ENCODE data around the gene WDR83. TPM values are rescaled to one million over a fixed set of nuclear protein-coding genes. Genes with fewer than 3 reads are reported as not detected.

Gene WDR83
- total and polyA plus RNA-seq, 2 of the 8 experiments (the other 6 are each of a cell fraction or from before 2014, with no cell fraction given), result 12.6 to 15.3 TPM

- no peak overlapping the region for H4K5ac ChIP-seq (ENCODE audit: insufficient read length, low read depth, low read length)
- CTCF ChIA-PET (ENCODE audit: partially characterized antibody), result interaction anchor here (0.6 to 3.5 kb wide), 15 partner anchors 9 to 171 kb away, joined by 3 to 20 read pairs (median 4); partner anchors contain the start of genes MAN2B1 and WDR83
- no peaks in the 10 kb centered on the region; a peak in 1 of 4 replicates for H3K9me3 ChIP-seq (ENCODE audit: insufficient read depth in 2 of 2, low read depth in 1 of 2, low read length in 1 of 2)
- no peak overlapping the region for H2AFZ ChIP-seq (ENCODE audit: low read length)
- no peak for FAIRE-seq
- H2AK5ac ChIP-seq (ENCODE audit: low read depth, low read length), result no peak overlapping the region
- no peak for DNase-seq (ENCODE audit: low read depth in 1 of 2, low spot score in 2 of 2)
- no peak overlapping the region for H2BK15ac ChIP-seq (ENCODE audit: low read length)
- H3K4me3 ChIP-seq (ENCODE audit: extremely low read depth in 1 of 4, insufficient read depth in 2 of 4, low read depth in 3 of 4, low read length in 4 of 4), result no peak overlapping the region
- no peak overlapping the region for H3K27ac ChIP-seq (ENCODE audit: low read depth, low read length)
- no peak overlapping the region for H3K56ac ChIP-seq (replicated peaks; ENCODE audit: insufficient read length, low read depth, low read length)
- no peaks in the 10 kb centered on the region; a peak in 1 of 7 replicates for H3K4me1 ChIP-seq (replicated peaks in 1 of 4; ENCODE audit: control insufficient read depth in 3 of 4, insufficient read depth in 4 of 4, low read length in 3 of 4)
- H3K14ac ChIP-seq (ENCODE audit: insufficient read length), result no peak overlapping the region
- H3K27me3 ChIP-seq (replicated peaks in 1 of 4; ENCODE audit: control insufficient read depth in 3 of 4, extremely low read depth in 1 of 4, insufficient read depth in 3 of 4, low read length in 3 of 4), result no peaks in the 10 kb centered on the region
- H3K23me2 ChIP-seq (ENCODE audit: low read depth, low read length), result no peaks in the 10 kb centered on the region
- H3K18ac ChIP-seq (ENCODE audit: extremely low read depth, low read length), result no peak overlapping the region
- peaks cover 0 to 11% of the 10 kb centered on the region in 2 experiments; a peak in 2 of 4 replicates for H3K79me2 ChIP-seq (ENCODE audit: control insufficient read depth in 1 of 2, insufficient read depth in 2 of 2, low read length in 2 of 2)
- peak overlapping the region; percentile 43; the same call in 1 of the 2 replicates for H4K8ac ChIP-seq (ENCODE audit: extremely low read depth, insufficient read depth, low read length)
- no peak overlapping the region for H3K23ac ChIP-seq (ENCODE audit: insufficient read length)
- H4K91ac ChIP-seq (replicated peaks; ENCODE audit: insufficient read length, low read length), result no peak overlapping the region
- POLR2A ChIA-PET (ENCODE audit: partially characterized antibody), result interaction anchor here (0.6 to 6.4 kb wide), 11 partner anchors 8 to 102 kb away, joined by 3 to 93 read pairs (median 5); partner anchors contain the start of genes FBXW9, MAN2B1 and WDR83
- no peak overlapping the region for H2BK12ac ChIP-seq (ENCODE audit: low read depth, low read length)
- H2BK5ac ChIP-seq (ENCODE audit: low read depth, low read length), result no peak overlapping the region
- no peak overlapping the region for H3K4ac ChIP-seq (replicated peaks; ENCODE audit: insufficient read length, low read depth, low read length)
- 96% methylated on average over 12 of the region's 12 CpGs; no CpG with 5 or more reads in 1 of the 2 experiments for WGBS, 2 experiments (ENCODE audit: extremely low coverage in 1 of 2, insufficient coverage in 1 of 2, insufficient read length in 1 of 2, insufficient replicate concordance in 2 of 2, low coverage in 1 of 2, low lambda C conversion rate in 2 of 2, missing lambda C conversion rate in 1 of 2)
- H3K9ac ChIP-seq (replicated peaks in 1 of 4; ENCODE audit: extremely low read depth in 1 of 4, low read depth in 3 of 4, low read length in 3 of 4), result no peak overlapping the region
- no peak overlapping the region for H2BK120ac ChIP-seq (replicated peaks; ENCODE audit: low read depth, low read length)
- no peak overlapping the region for H2BK20ac ChIP-seq (ENCODE audit: low read length)
- H3K36me3 ChIP-seq (ENCODE audit: control insufficient read depth in 2 of 4, insufficient read depth in 4 of 4, low read length in 3 of 4), result peaks cover 36 to 57% (median 52%) of the 10 kb centered on the region in 4 experiments
- H3K4me2 ChIP-seq (ENCODE audit: insufficient read depth in 1 of 2, low read depth in 2 of 2, low read length in 2 of 2), result no peak overlapping the region
- peaks cover 3 to 20% of the 10 kb centered on the region in 2 experiments for H4K20me1 ChIP-seq (replicated peaks in 1 of 2; ENCODE audit: control insufficient read depth in 1 of 2, insufficient read depth in 2 of 2, low read length in 2 of 2)
- H3K79me1 ChIP-seq (ENCODE audit: low read depth, low read length), result peaks cover 9% of the 10 kb centered on the region; the same call in 1 of the 2 replicates
- TF ChIP-seq KDM5A (IDR thresholded peaks at IDR 0.05; ENCODE audit: low read length), result no peak
- TF ChIP-seq ZNF274 (IDR thresholded peaks at IDR 0.05; ENCODE audit: borderline replicate concordance, extremely low read depth, low read length), result no peak
- TF ChIP-seq EZH2 (IDR thresholded peaks at IDR 0.05; ENCODE audit: low read depth, low read length, severe bottlenecking), result no peak
- no peak for TF ChIP-seq KDM1A (IDR thresholded peaks at IDR 0.05; ENCODE audit: borderline replicate concordance, low read length)
- TF ChIP-seq CHD2 (IDR thresholded peaks at IDR 0.05; ENCODE audit: low read length), result no peak
- TF ChIP-seq SIN3A (conservative IDR thresholded peaks at IDR 0.05 in 1 of 2, IDR thresholded peaks at IDR 0.05 in 1 of 2; ENCODE audit: low read depth in 1 of 2, low read length in 2 of 2), result no peak
- TF ChIP-seq JUN (IDR thresholded peaks at IDR 0.05; ENCODE audit: low read depth, low read length), result no peak
- TF ChIP-seq YY1 (IDR thresholded peaks at IDR 0.05; ENCODE audit: low read depth, low read length), result no peak
- TF ChIP-seq TAF7 (optimal IDR thresholded peaks at IDR 0.05; ENCODE audit: borderline replicate concordance, low read depth, low read length), result no peak
- no peak for TF ChIP-seq NANOG (IDR thresholded peaks at IDR 0.05; ENCODE audit: insufficient read depth, low read depth, low read length, poor library complexity, severe bottlenecking)
- TF ChIP-seq TBP (IDR thresholded peaks at IDR 0.05; ENCODE audit: low read depth, low read length), result no peak
- TF ChIP-seq JUND (IDR thresholded peaks at IDR 0.05; ENCODE audit: low read length), result no peak
- TF ChIP-seq RFX5 (IDR thresholded peaks at IDR 0.05; ENCODE audit: borderline replicate concordance, low read depth, low read length), result no peak
- TF ChIP-seq SP4 (IDR thresholded peaks at IDR 0.05; ENCODE audit: low read length), result no peak
- no peak for TF ChIP-seq CREB1 (IDR thresholded peaks at IDR 0.05)
Measured at GRCh38 chr19:12676928-12677327, 10.3 kb downstream of the WDR83 start.

Data from H1 (cell line).